IPS-18a (cell line): ENCODE results near the gene CYBA.
A peak's percentile ranks its signal among the peaks of the same experiment; 100 is the strongest.

ENCODE experiments used
- H3K27ac ChIP-seq: one replicate; pipeline ENCODE4 v1.5.1; 2013; ENCODE audit warnings: low read length
- H3K27me3 ChIP-seq: one replicate; pipeline ENCODE4 v1.6.1; 2013; ENCODE audit warnings: mild to moderate bottlenecking, low read length; ENCODE audit not compliant: control insufficient read depth, insufficient read depth
- H3K36me3 ChIP-seq: one replicate; pipeline ENCODE4 v1.6.1; 2013; ENCODE audit warnings: low read depth, low read length; ENCODE audit not compliant: control insufficient read depth
- H3K4me1 ChIP-seq: one replicate; pipeline ENCODE4 v1.6.1; 2013; ENCODE audit warnings: low read depth, low read length; ENCODE audit not compliant: control insufficient read depth
- H3K4me3 ChIP-seq: one replicate; pipeline ENCODE4 v1.5.1; 2013; ENCODE audit warnings: low read length
- H3K9ac ChIP-seq: one replicate; pipeline ENCODE4 v1.6.1; 2013; ENCODE audit warnings: mild to moderate bottlenecking, low read length, moderate library complexity
- H3K9me3 ChIP-seq: one replicate; pipeline ENCODE4 v1.6.1; 2013; ENCODE audit warnings: low read depth, low read length; ENCODE audit not compliant: control insufficient read depth

The CYBA gene

GRCh38 chr16:88692861-88693260 is 42.0 kb upstream of the CYBA start:
- H3K9me3 ChIP-seq, result no peaks in the 10 kb centered on the region
- no peaks in the 10 kb centered on the region for H3K36me3 ChIP-seq
- H3K4me1 ChIP-seq, result no peaks in the 10 kb centered on the region
- H3K27me3 ChIP-seq, result peaks cover 4% of the 10 kb centered on the region
- H3K9ac ChIP-seq, result no peak overlapping the region
- H3K27ac ChIP-seq, result no peak overlapping the region
- no peak overlapping the region for H3K4me3 ChIP-seq

- H3K36me3 ChIP-seq, result no peaks in the 10 kb centered on the region
- no peak overlapping the region for H3K27ac ChIP-seq
- H3K27me3 ChIP-seq, result peaks cover 12% of the 10 kb centered on the region
- no peak overlapping the region for H3K4me3 ChIP-seq
- no peaks in the 10 kb centered on the region for H3K4me1 ChIP-seq
- H3K9ac ChIP-seq, result no peak overlapping the region
- H3K9me3 ChIP-seq, result no peaks in the 10 kb centered on the region
Measured at GRCh38 chr16:88691924-88692560, 41.2 kb upstream of the CYBA start.

DNA sequence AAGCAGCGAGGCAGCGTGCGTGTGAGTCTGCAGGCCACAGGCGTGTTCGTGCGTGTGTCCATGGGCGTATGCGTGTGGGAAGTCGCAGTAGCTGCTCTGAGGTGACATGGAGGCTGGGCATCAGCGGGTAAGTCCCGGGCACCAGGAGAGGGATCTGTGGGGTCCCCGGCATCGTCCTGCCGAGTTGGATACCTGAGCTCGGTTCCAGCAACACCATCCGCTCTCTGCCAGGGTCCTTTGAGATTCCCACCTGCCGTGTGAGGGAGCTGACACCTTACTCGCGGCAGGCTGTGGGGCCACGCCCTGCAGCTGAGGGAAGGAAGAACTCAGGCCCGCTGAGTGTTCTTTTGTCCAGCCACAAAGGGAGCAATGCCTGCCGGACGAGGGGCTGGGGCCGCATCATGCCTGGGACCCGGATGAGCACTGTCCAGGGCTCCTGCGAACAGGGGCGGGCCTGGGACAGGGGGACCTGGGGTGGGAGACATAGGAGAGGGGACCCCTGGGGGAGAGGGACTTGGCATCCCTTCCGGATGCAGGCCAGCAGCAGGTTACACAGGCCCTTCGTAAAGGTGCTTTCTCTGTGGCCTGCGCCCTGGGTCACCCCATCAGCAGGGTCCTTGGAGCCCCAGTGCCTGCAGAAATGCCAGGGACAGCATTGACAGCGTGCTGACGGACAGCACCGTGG is 40.4 kb upstream of the CYBA start:
- Histone ChIP-seq H3K9me3 (no peaks in the 10 kb centered on the region), H3K36me3 (no peaks in the 10 kb centered on the region), H3K27ac (no peak overlapping the region), H3K4me3 (no peak overlapping the region), H3K27me3 (peaks cover 18% of the 10 kb centered on the region), H3K4me1 (no peaks in the 10 kb centered on the region), H3K9ac (no peak overlapping the region)

- Histone ChIP-seq H3K4me3 (no peak overlapping the region), H3K4me1 (no peaks in the 10 kb centered on the region), H3K9me3 (no peaks in the 10 kb centered on the region), H3K27ac (no peak overlapping the region), H3K27me3 (peaks cover 23% of the 10 kb centered on the region), H3K9ac (no peak overlapping the region), H3K36me3 (no peaks in the 10 kb centered on the region)
Measured at GRCh38 chr16:88690341-88691128, 39.7 kb upstream of the CYBA start.

DNA sequence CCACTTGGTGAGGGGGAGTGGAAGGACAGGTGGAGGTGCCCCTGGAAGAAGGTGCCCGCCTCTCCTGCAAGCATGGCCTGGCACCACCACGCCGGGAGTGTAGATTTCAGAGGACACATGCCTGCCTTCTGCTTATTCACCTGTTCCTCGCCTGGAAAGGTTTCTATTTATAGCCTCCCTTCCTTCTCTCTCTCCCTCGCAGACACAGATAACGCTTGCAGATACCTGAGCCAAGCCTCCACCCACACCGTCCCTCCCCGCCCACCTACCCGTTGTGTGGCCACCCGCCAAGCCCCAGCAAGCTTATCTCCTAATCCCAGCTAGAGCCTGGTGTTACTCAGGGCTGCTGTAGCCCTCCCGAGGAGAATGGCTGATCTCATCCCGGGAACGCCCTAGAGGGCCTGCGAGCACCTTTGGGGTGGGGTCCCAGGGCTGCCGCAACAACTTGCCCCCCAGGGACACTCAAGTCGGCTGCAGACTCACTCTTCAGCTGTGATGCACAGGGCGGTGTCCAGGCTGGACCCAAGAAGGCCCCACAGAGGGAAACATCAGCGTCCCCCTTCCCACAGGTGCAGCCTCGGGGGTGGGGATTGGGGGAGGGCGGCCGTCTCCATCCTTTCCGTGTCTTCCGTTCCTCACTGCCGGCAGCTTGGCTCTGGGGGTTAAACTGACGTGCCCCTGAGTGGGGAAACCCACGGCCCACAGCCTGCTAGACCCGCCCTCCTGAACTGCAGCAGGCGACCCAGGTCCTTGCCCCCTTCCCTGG is 37.3 kb upstream of the CYBA start:
- Histone ChIP-seq H3K4me1 (peaks cover 5% of the 10 kb centered on the region), H3K36me3 (no peaks in the 10 kb centered on the region), H3K27ac (no peak overlapping the region)

DNA sequence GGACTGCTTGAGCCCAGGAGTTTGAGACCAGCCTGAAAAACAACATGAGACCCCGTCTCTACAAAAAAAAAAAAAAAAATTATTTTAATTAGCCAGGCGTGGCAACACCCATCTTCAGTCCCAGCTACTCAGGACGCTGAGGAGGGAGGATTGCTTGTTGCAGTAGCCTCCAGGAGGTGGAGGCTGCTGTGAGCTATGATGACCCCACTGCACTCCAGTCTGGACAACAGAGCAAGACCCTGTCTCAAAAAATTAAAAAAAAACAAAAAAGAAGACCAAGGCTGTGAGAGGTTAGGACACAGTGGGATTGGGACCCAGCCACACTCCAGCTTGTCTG is 36.8 kb upstream of the CYBA start:
- no peak overlapping the region for H3K27ac ChIP-seq
- peaks cover 33% of the 10 kb centered on the region for H3K27me3 ChIP-seq
- H3K4me3 ChIP-seq, result no peak overlapping the region
- H3K9me3 ChIP-seq, result no peaks in the 10 kb centered on the region
- peaks cover 5% of the 10 kb centered on the region for H3K4me1 ChIP-seq
- no peaks in the 10 kb centered on the region for H3K36me3 ChIP-seq
- no peak overlapping the region for H3K9ac ChIP-seq

More for the DNA sequence above, 37.3 kb upstream of the CYBA start:
- H3K9me3 ChIP-seq, result no peaks in the 10 kb centered on the region
- peaks cover 33% of the 10 kb centered on the region for H3K27me3 ChIP-seq
- H3K9ac ChIP-seq, result no peak overlapping the region
- H3K4me3 ChIP-seq, result no peak overlapping the region

GRCh38 chr16:88687254-88687576 is 36.4 kb upstream of the CYBA start:
- Histone ChIP-seq H3K27me3 (peaks cover 33% of the 10 kb centered on the region), H3K9me3 (no peaks in the 10 kb centered on the region), H3K27ac (no peak overlapping the region), H3K4me1 (peaks cover 5% of the 10 kb centered on the region), H3K36me3 (no peaks in the 10 kb centered on the region), H3K4me3 (no peak overlapping the region), H3K9ac (no peak overlapping the region)

- H3K36me3 ChIP-seq, result no peaks in the 10 kb centered on the region
- H3K4me3 ChIP-seq, result peak within 1 kb of the TSS; percentile 68
- peaks cover 33% of the 10 kb centered on the region for H3K27me3 ChIP-seq
- H3K9ac ChIP-seq, result peak within 1 kb of the TSS; percentile 39
- no peaks in the 10 kb centered on the region for H3K9me3 ChIP-seq
- H3K27ac ChIP-seq, result no peak within 1 kb of the TSS
- peaks cover 5% of the 10 kb centered on the region for H3K4me1 ChIP-seq
Measured at GRCh38 chr16:88686439-88687253, 35.8 kb upstream of the CYBA start, which contains the start of gene SNAI3. SNAI3 (minus strand) TSS chr16:88686507; CDS start chr16:88686406, 101 bp downstream.

DNA sequence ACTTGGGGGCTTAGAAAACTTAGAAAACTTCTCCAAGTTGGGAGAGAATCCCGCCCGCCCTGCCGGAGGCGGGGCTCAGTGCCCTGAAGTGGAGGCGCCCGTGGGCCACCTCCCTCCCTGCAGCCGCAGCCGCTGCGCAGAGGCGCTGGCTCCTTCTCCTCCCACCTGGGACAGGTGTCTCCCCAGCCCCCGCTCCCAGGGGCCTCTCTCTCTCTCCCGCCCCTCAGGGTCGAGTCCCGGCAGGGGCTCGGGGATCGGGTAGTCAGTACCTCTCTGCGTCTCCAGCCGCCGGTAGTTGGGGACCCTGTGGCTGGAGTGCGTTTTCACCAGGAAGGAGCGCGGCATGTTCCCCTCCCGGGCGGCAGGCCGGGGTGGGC is 35.2 kb upstream of the CYBA start:
- Histone ChIP-seq H3K27ac (no peak overlapping the region), H3K4me3 (peak overlapping the region; percentile 68), H3K36me3 (no peaks in the 10 kb centered on the region), H3K9me3 (no peaks in the 10 kb centered on the region), H3K9ac (peak overlapping the region; percentile 39), H3K27me3 (peaks cover 33% of the 10 kb centered on the region), H3K4me1 (peaks cover 5% of the 10 kb centered on the region)

DNA sequence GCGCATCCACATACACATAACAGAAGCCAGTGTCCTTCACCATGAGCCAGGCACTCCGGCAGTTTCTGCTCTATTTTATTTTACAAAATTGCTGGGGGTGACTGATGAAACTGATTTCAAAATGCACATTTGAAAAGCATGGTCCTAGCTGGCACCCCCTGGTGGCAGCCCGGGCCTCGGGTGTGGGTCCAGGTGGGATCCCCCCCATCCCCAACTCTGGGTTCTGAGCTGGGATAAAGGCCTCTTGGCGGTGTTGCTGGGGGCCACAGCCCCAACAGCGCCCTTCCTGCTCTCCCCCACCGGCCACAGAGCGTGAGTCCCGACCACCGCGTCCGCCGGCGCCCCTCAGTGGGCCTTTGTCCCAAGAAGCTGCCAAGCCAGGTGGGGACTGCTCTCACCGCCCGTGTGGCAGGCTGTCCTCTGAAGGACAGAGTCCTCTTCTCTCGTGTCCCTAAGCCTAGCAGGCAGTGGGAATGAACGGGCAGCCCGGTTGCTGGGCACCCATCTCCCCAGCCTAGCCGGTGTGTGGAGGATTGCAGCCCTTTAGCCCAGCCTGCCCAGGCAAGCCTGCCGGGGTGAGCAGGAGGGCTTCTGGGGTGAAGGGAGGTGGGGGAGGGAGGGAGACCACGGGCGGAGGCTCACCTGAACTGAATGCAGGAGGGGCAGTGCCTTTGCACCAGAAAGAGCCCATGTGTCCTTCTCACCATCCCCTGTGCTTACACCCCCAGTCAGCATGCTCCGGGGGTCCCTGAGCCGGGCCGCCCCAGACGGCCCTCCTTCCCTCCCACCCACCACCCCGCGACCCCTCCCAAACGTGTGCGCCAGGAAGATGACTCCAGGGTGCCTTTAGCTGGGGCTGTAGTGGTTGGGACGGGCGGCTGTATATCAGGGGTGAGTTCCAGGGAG is 34.6 kb upstream of the CYBA start:
- H3K9ac ChIP-seq, result peak overlapping the region; percentile 39
- H3K27me3 ChIP-seq, result peaks cover 33% of the 10 kb centered on the region
- no peak overlapping the region for H3K27ac ChIP-seq
- H3K9me3 ChIP-seq, result no peaks in the 10 kb centered on the region
- H3K4me3 ChIP-seq, result peak overlapping the region; percentile 68
- peaks cover 5% of the 10 kb centered on the region for H3K4me1 ChIP-seq
- H3K36me3 ChIP-seq, result no peaks in the 10 kb centered on the region
